ENCODE measurements around the gene AEBP2. TPM values are rescaled to one million over a fixed set of nuclear protein-coding genes. Genes with fewer than 3 reads are reported as not detected.
"Not testable (repeated sequence)": the region's sequence is repeated elsewhere in the genome, so short reads cannot be mapped to it uniquely, and the experiment has no call there.

Gene AEBP2
- total RNA-seq, 4 donors from 2014 or later: 23.6 to 41.4 (median 38.6) TPM

- Histone ChIP-seq H3K27ac (no peak overlapping the region), H3K9me3 (no peaks in the 10 kb centered on the region), H3K27me3 (no peaks in the 10 kb centered on the region), H3K36me3 (peaks cover 0 to 43% of the 10 kb centered on the region in 2 donors), H3K4me1 (peaks cover 0 to 37% (median 2%) of the 10 kb centered on the region in 3 donors), H3K4me3 (no peak overlapping the region)
- 89 to 91% methylated on average over 4 to 5 of the region's 6 CpGs for WGBS, 2 donors (ENCODE audit: low coverage in 1 of 2)
- ATAC-seq: no peak
- no peak for TF ChIP-seq POLR2A (IDR thresholded peaks at IDR 0.05)
- no peak for TF ChIP-seq CTCF (IDR thresholded peaks at IDR 0.05)
- no peak for TF ChIP-seq EP300 (IDR thresholded peaks at IDR 0.05)
- TF ChIP-seq POLR2AphosphoS5 (IDR thresholded peaks at IDR 0.05): no peak
Observed at GRCh38 chr12:19465711-19466110, 26.4 kb downstream of the AEBP2 start.

- TF ChIP-seq CTCF (IDR thresholded peaks at IDR 0.05): no peak
- TF ChIP-seq POLR2AphosphoS5 (IDR thresholded peaks at IDR 0.05): no peak
- no peak for TF ChIP-seq EP300 (IDR thresholded peaks at IDR 0.05)
- no peak for TF ChIP-seq POLR2A (IDR thresholded peaks at IDR 0.05)
- H3K36me3 ChIP-seq: peaks cover 0 to 24% of the 10 kb centered on the region in 2 donors
- ATAC-seq: no peak
- no peak overlapping the region for H3K27ac ChIP-seq
- no peaks in the 10 kb centered on the region for H3K27me3 ChIP-seq
- H3K4me1 ChIP-seq: peaks cover 2 to 18% (median 3%) of the 10 kb centered on the region in 3 donors
- H3K9me3 ChIP-seq: no peaks in the 10 kb centered on the region
- H3K4me3 ChIP-seq: no peak overlapping the region
Observed at GRCh38 chr12:19474147-19474546, 34.9 kb downstream of the AEBP2 start.

GRCh38 chr12:19475884-19476505 lies 36.7 kb downstream of the AEBP2 start:
- not testable (repeated sequence) for H3K9me3 ChIP-seq, H3K4me3 ChIP-seq, H3K4me1 ChIP-seq, ATAC-seq, H3K27ac ChIP-seq, H3K27me3 ChIP-seq
- WGBS, 2 donors (ENCODE audit: low coverage in 1 of 2): 90 to 100% methylated on average over 1 to 4 of the region's 4 CpGs
- peaks cover 0 to 31% of the 10 kb centered on the region in 2 donors for H3K36me3 ChIP-seq

GRCh38 chr12:19477071-19477470 lies 37.8 kb downstream of the AEBP2 start:
- no peak for TF ChIP-seq EP300 (IDR thresholded peaks at IDR 0.05)
- TF ChIP-seq CTCF (IDR thresholded peaks at IDR 0.05): no peak
- TF ChIP-seq POLR2AphosphoS5 (IDR thresholded peaks at IDR 0.05): no peak
- TF ChIP-seq POLR2A (IDR thresholded peaks at IDR 0.05): no peak
- peaks cover 0 to 10% (median 0%) of the 10 kb centered on the region in 3 donors for H3K9me3 ChIP-seq
- no peaks in the 10 kb centered on the region for H3K27me3 ChIP-seq
- peaks cover 0 to 10% (median 0%) of the 10 kb centered on the region in 3 donors for H3K4me1 ChIP-seq
- peaks cover 0 to 31% of the 10 kb centered on the region in 2 donors for H3K36me3 ChIP-seq
- ATAC-seq: no peak
- H3K4me3 ChIP-seq: no peak overlapping the region
- WGBS, 2 donors (ENCODE audit: low coverage in 1 of 2): 92 to 94% methylated on average over 8 of the region's 8 CpGs
- no peak overlapping the region for H3K27ac ChIP-seq

GRCh38 chr12:19480459-19480858 lies 41.2 kb downstream of the AEBP2 start:
- peaks cover 0 to 10% (median 0%) of the 10 kb centered on the region in 3 donors for H3K9me3 ChIP-seq
- no peaks in the 10 kb centered on the region for H3K27me3 ChIP-seq
- H3K27ac ChIP-seq: no peak overlapping the region
- H3K36me3 ChIP-seq: peaks cover 0 to 14% of the 10 kb centered on the region in 2 donors
- no peak overlapping the region for H3K4me3 ChIP-seq
- ATAC-seq: no peak
- 91 to 100% methylated on average over 1 of the region's 1 CpG for WGBS, 2 donors (ENCODE audit: low coverage in 1 of 2)
- peaks cover 0 to 27% (median 0%) of the 10 kb centered on the region in 3 donors for H3K4me1 ChIP-seq
- no peak for TF ChIP-seq EP300 (IDR thresholded peaks at IDR 0.05)
- TF ChIP-seq POLR2AphosphoS5 (IDR thresholded peaks at IDR 0.05): no peak
- no peak for TF ChIP-seq CTCF (IDR thresholded peaks at IDR 0.05)
- TF ChIP-seq POLR2A (IDR thresholded peaks at IDR 0.05): no peak

All from gastroesophageal sphincter (tissue), 4 donors.